GM21717 (cell line): ENCODE data around the gene SRPX2.
"Not testable (repeated sequence)": the region's sequence is repeated elsewhere in the genome, so short reads cannot be mapped to it uniquely, and the experiment has no call there.

ENCODE experiments used
- ATAC-seq: cut with Tn5 transposase; IDR thresholded peaks from one replicate; pipeline ENCODE4 v1.9.1; 2021; ENCODE audit warnings: mild to moderate bottlenecking, moderate library complexity; ENCODE audit not compliant: unreplicated experiment

SRPX2 gene

GRCh38 chrX:100695991-100696390, 52.0 kb downstream of the SRPX2 start:
- no peak for ATAC-seq

DNA sequence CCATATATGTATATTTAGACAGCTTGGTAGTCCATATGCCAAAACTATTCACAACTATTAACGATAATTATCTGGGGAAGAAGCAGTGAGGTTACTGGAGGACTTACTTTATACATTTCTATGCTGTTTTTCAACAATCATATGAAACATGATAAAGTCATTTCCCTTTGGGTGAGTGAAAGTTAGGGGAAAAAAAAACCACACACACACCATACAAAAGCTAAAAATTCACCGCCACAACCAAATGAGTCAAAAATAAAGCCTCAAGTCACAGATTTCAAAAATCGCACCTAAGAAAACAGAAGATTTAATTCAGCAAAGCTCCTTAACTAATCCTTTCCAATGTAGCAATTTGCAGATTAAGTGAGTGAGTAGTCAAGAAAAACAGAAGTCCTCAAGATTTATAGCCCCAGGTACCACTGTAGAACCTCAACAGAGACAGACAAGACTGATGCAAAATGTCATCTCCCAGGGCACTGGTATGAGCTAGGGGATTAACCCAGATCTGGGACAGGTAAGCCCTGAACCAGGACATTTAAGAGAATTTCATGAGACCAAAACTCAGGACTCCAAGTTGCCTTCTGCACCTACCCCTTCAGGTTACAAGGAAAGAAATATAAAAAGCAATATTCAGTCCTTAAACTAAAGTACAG, 52.8 kb downstream of the SRPX2 start:
- ATAC-seq = no peak

GRCh38 chrX:100698551-100698950, 54.6 kb downstream of the SRPX2 start:
- ATAC-seq = no peak

DNA sequence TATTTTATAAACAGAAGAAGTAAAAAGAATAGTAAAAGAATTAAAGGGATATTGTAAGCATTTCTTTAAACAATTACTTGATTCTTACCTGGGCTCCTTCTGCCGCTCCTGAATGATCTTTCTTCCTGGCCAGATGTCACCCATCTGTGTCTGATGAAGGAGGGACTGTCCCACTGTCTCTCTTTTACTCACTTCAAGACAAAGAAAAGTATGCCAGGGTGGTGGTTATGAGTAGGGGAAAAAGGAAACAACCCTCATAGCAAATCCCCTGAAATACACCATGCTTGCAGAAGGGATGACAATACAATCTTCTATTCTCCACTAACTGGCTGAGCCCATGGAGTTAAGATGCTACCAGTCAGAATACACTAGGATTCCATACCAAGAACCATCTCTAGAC, 56.8 kb downstream of the SRPX2 start:
- no peak for ATAC-seq

DNA sequence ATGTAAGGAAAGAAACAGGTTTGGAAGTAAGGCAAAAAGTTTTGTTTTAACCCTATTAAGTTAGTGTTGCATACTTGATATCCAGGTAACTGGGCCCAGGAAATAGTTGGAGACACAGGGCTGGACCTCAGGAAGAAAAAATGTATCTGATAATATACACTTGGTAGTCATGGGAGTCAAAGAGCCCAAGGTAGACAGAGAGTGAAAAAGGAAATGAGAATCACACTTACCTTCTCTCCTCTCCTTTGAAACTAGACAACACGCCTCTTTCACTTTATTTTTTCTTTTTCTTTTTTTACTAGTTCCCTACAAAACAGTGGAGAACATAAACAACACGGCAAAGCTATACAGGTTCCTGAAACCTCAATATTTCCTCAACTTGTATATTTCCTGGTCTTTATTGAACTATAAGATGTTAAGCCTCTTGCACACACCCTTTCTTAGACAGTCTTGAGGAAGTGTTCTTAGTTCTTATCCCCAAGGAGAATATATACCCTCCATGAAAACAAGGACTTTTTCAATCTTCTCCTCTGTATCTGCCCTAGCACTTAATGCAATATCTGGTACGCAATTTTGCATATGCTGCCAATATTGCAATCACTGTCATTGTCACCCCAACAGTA, 60.7 kb downstream of the SRPX2 start:
- no peak for ATAC-seq

GRCh38 chrX:100710816-100711215, 66.8 kb downstream of the SRPX2 start:
- no peak for ATAC-seq

- no peak for ATAC-seq
Measured at GRCh38 chrX:100717363-100717762, 73.4 kb downstream of the SRPX2 start.

DNA sequence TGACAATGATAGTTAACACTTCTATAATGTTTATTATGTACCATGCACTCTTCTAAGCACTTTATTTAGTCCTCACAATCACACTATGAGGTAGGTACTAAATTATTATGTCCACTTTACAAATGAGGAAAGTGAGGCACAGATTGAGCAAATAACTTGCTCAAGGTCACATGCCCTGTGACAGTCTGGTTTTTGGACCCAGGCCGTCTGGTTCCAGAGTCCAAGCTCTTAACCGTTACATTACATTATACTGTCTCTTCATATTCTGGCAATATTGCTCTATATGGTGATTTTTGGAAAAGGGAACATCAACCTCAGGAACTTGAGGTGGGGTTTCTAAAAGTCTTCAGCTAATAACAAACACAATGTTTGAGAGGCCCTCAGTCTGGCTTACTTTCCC, 75.1 kb downstream of the SRPX2 start:
- no peak for ATAC-seq

DNA sequence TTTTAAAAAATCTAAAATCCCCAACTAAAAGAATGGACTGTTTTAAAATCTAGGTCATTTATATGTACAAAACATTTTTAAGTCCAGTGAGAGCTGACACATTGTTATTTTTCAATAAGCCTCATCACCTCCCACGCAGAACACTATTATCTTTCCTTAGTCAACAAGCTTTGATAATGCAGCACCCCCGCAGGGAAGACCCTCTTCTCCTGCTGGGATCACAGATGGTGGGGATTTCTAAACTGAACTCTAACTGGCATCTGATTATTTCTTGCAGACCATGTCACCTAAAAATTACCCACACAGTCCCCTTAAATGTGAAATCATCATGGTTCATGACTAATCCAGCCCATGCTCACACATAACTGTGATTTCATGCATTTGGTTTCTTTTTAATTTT, 76.3 kb downstream of the SRPX2 start:
- ATAC-seq = no peak

DNA sequence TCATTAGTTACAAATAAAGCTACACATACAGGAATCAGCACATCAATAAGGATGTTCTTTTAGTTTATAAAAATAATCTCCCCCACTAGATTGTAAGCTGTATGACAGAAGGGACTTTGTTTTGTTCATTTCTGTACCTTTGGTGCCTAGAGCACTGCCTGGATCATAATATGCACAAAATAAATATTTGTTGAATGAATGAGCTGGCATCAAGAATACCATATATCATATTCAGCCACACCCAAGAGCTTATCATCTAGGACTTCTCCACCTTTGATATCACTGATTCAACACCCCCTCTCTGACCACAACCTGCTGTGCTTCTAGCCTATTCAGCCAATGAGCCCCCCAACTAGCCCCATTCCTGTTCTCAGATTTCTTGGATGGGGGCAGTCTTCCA, 77.3 kb downstream of the SRPX2 start:
- no peak for ATAC-seq

DNA sequence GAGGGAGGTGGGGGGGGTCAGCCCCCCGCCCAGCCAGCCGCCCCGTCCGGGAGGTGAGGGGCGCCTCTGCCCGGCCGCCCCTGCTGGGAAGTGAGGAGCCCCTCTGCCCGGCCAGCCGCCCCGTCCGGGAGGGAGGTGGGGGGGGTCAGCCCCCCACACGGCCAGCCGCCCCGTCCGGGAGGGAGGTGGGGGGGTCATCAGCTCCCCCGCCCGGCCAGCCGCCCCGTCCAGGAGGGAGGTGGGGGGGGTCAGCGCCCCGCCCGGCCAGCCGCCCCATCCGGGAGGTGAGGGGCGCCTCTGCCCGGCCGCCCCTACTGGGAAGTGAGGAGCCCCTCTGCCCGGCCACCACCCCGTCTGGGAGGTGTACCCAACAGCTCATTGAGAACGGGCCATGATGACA, 80.0 kb downstream of the SRPX2 start:
- not testable (repeated sequence) for ATAC-seq
